ENCODE data around the gene SSRP1. TPM values are rescaled to one million over a fixed set of nuclear protein-coding genes. Genes with fewer than 3 reads are reported as not detected.
"Not testable (repeated sequence)": the region's sequence is repeated elsewhere in the genome, so short reads cannot be mapped to it uniquely, and the experiment has no call there.

SSRP1 gene
- total RNA-seq, 1 donor from 2014 or later, result 120 TPM

DNA sequence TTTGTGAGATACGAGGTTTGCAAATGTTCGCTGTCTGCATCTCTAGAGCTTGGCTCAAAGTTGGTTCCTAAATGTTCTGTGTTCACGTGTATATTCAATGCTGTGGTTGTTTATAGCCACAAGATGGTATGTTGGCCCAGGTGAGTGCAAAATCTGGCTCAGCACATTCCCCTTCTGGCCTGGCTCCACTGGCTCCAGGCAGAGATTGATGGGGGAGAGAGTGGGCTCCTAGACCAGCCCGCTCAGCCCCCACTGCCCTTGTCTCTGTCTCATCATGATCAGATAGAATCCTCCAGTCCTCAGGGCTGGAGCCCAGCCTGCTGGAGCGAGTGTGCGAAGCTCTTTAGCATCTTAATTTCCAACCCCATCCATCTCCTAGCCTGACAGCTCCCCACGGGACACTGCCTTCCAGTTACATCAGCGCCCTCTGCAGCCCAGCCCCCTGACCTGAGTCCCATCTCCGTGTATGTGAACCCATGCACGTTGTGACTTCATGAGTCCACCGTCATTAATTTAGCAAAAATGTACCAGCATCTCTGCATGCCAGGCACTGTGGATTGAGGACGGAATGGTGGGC, 4.4 kb upstream of the SSRP1 start:
- CTCF ChIA-PET, result no interaction called here
- TF ChIP-seq CTCF (IDR thresholded peaks at IDR 0.05), result no peak
- no peak overlapping the region for H3K4me3 Mint-ChIP-seq

GRCh38 chr11:57339328-57339727, 3.6 kb upstream of the SSRP1 start:
- Mint-ChIP-seq H3K27me3 (peaks cover 2% of the 10 kb centered on the region), H3K9me3 (no peaks in the 10 kb centered on the region), H3K36me3 (ENCODE audit: low read depth) (peaks cover 4% of the 10 kb centered on the region), H3K27ac (no peak overlapping the region), H3K4me3 (no peak overlapping the region), H3K4me1 (peaks cover 18% of the 10 kb centered on the region)
- intact Hi-C loops (cut with micrococcal nuclease), result loop anchor here (5.0 kb wide), 1 partner anchor 403 kb away; the partner anchor contains the start of gene SELENOH
- TF ChIP-seq CTCF (IDR thresholded peaks at IDR 0.05), result no peak
- DNase-seq, result no peak
- POLR2A ChIA-PET, result no interaction called here
- CTCF ChIA-PET, result no interaction called here
- ATAC-seq (ENCODE audit: low read depth), result no peak

More for the DNA sequence above, 4.4 kb upstream of the SSRP1 start:
- H3K9me3 Mint-ChIP-seq, result no peaks in the 10 kb centered on the region
- H3K36me3 Mint-ChIP-seq (ENCODE audit: low read depth), result peaks cover 2% of the 10 kb centered on the region
- peaks cover 10% of the 10 kb centered on the region for H3K4me1 Mint-ChIP-seq
- no peak for ATAC-seq (ENCODE audit: low read depth)
- POLR2A ChIA-PET, result no interaction called here
- no peak for DNase-seq
- no peak overlapping the region for H3K27ac Mint-ChIP-seq
- intact Hi-C loops (cut with micrococcal nuclease), result no loop called here
- peaks cover 2% of the 10 kb centered on the region for H3K27me3 Mint-ChIP-seq

DNA sequence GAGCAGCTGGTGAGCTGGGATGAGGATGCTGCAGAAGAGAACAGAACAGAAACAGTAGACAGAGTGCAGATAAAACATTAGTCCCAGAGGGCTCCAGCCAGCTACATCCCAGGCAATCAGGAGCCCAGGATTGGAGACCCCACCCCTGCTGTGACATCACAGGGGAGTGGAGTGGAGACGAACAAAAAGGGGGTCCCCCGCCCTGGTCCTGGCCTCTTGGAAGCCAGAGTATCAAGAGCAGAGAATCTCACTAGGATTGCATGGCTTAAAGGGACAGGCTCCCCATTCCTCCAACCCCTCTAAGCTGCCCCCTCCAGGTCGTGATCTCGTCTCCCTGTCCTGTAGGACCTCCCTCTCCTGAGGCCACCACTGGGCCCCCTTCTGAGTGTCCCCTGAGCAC, 2.5 kb upstream of the SSRP1 start, which contains the start of gene P2RX3:
TSS of gene P2RX3 (plus strand) at position 211 of the 400 bp plus-strand sequence. CDS start 199 bp downstream, outside the sequence.
- peaks cover 27% of the 10 kb centered on the region for H3K4me1 Mint-ChIP-seq
- intact Hi-C loops (cut with micrococcal nuclease), result loop anchor here (5.0 kb wide), 1 partner anchor 404 kb away; the partner anchor contains the start of gene SELENOH
- no peaks in the 10 kb centered on the region for H3K9me3 Mint-ChIP-seq
- DNase-seq (no peak), ATAC-seq (ENCODE audit: low read depth) (no peak)
- CTCF ChIA-PET, result no interaction called here
- H3K4me3 Mint-ChIP-seq, result no peak within 1 kb of the TSS
- H3K36me3 Mint-ChIP-seq (ENCODE audit: low read depth), result peaks cover 14% of the 10 kb centered on the region
- TF ChIP-seq CTCF (IDR thresholded peaks at IDR 0.05), result no peak
- H3K27ac Mint-ChIP-seq, result no peak within 1 kb of the TSS
- POLR2A ChIA-PET, result interaction anchor here (1.0 kb wide), 1 partner anchor 86 kb away, joined by 5 read pairs; no protein-coding TSS in a partner anchor
- peaks cover 2% of the 10 kb centered on the region for H3K27me3 Mint-ChIP-seq

- CTCF ChIA-PET, result interaction anchor here (1.1 to 2.0 kb wide), 2 partner anchors 12 to 157 kb away, joined by 4 to 8 read pairs; partner anchors contain the start of gene TNKS1BP1
- H3K9me3 Mint-ChIP-seq; H3K27me3 Mint-ChIP-seq; ATAC-seq (ENCODE audit: low read depth); DNase-seq: not testable (repeated sequence)
- Mint-ChIP-seq H3K27ac (peak overlapping the region; percentile 98), H3K4me1 (peaks cover 27% of the 10 kb centered on the region), H3K4me3 (peak overlapping the region; percentile 94), H3K36me3 (ENCODE audit: low read depth) (peaks cover 27% of the 10 kb centered on the region)
- POLR2A ChIA-PET, result interaction anchor here (1.5 to 4.2 kb wide), 3 partner anchors 11 to 194 kb away, joined by 4 to 92 read pairs (median 6); partner anchors contain the start of genes TIMM10 and TNKS1BP1
- intact Hi-C loops (cut with micrococcal nuclease), result loop anchor here (5.0 kb wide), 1 partner anchor 405 kb away; the partner anchor contains the start of gene SELENOH
These were observed 1.2 kb upstream of the SSRP1 start for GRCh38 chr11:57336856-57337255.

DNA sequence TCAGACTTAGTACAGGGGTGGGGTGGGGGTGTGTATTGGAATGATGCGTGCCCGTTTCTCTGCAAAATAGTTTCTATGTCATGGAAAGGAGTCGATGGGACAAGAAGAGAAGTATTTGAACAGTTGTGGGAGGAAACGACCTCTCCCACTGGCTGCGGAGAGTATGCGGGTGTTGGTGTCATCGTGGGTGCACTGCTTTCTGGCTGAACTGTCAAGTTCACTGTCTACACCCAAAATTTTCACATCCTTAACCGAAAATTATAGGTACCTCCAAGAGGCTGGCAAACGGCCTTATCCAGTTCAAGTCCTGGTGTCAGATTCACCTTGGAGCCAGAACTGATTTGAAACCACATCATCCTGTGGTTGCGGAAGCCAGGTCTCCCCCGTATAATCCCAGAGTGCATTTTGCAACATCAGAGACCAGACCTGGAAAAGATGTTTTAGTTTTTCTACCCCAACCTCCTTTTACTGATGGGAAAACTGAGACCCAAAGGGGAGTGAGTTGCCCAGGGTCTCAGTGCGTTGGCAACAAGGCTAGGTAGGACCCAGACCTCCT, 497 bp upstream of the SSRP1 start:
- CTCF ChIA-PET, result interaction anchor here (1.1 to 2.0 kb wide), 2 partner anchors 11 to 157 kb away, joined by 4 to 8 read pairs; partner anchors contain the start of gene TNKS1BP1
- intact Hi-C loops (cut with micrococcal nuclease), result loop anchor here (5.0 kb wide), 1 partner anchor 406 kb away; the partner anchor contains the start of gene SELENOH
- no peak for TF ChIP-seq CTCF (IDR thresholded peaks at IDR 0.05)
- Mint-ChIP-seq H3K27ac (peak overlapping the region; percentile 98), H3K4me3 (peak overlapping the region; percentile 94), H3K36me3 (ENCODE audit: low read depth) (peaks cover 33% of the 10 kb centered on the region), H3K27me3 (peaks cover 2% of the 10 kb centered on the region), H3K9me3 (no peaks in the 10 kb centered on the region), H3K4me1 (peaks cover 27% of the 10 kb centered on the region)
- POLR2A ChIA-PET, result interaction anchor here (0.7 to 4.2 kb wide), 13 partner anchors 9 to 405 kb away, joined by 3 to 92 read pairs (median 4); partner anchors contain the start of genes SELENOH, TIMM10 and TNKS1BP1
- no peak for ATAC-seq (ENCODE audit: low read depth)
- no peak for DNase-seq
